Measurements from ENCODE around the gene AOX1.
"Not testable (repeated sequence)": the region's sequence is repeated elsewhere in the genome, so short reads cannot be mapped to it uniquely, and the experiment has no call there.

AOX1 gene

DNA sequence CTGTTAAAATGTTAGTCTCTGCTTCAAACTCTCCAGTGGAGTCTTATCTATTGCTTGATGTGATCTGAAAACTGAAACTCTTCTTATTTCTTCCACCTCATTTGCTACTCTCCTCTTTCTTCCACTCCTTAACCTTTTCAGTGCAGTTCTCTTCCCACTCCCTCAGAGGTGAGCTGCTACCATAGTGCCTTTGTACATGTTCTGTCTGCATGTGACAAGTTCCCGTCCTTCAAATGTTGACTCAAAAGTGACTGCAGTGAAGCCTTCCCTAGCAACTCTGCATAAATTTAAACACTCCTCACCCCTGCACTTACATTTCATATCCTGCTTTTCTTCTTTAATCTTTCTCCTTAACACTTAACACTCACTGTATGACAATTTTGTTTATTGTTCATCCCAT lies 47.7 kb upstream of the AOX1 start (continued):
- TF ChIP-seq, protein P1, sequence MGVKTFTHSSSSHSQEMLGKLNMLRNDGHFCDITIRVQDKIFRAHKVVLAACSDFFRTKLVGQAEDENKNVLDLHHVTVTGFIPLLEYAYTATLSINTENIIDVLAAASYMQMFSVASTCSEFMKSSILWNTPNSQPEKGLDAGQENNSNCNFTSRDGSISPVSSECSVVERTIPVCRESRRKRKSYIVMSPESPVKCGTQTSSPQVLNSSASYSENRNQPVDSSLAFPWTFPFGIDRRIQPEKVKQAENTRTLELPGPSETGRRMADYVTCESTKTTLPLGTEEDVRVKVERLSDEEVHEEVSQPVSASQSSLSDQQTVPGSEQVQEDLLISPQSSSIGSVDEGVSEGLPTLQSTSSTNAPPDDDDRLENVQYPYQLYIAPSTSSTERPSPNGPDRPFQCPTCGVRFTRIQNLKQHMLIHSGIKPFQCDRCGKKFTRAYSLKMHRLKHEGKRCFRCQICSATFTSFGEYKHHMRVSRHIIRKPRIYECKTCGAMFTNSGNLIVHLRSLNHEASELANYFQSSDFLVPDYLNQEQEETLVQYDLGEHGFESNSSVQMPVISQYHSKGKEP (tag by site-specific recombination; IDR thresholded peaks at IDR 0.05) = no peak
- TF ChIP-seq ZNF37A (tag by site-specific recombination; IDR thresholded peaks at IDR 0.05) (no peak), GLIS1 (tag by site-specific recombination; IDR thresholded peaks at IDR 0.05) (no peak), ZNF184 (tag by site-specific recombination; IDR thresholded peaks at IDR 0.05) (no peak), HOXC10 (CRISPR knock-in tag; IDR thresholded peaks at IDR 0.05) (no peak), ZNF214 (tag by site-specific recombination; IDR thresholded peaks at IDR 0.05; ENCODE audit: borderline replicate concordance) (no peak), ZBTB20 (tag by site-specific recombination; IDR thresholded peaks at IDR 0.05) (no peak), MEIS1 (CRISPR knock-in tag; IDR thresholded peaks at IDR 0.05; ENCODE audit: borderline replicate concordance) (no peak), ZNF16 (tag by site-specific recombination; IDR thresholded peaks at IDR 0.05; ENCODE audit: low read depth) (no peak), ZNF341 (tag by site-specific recombination; IDR thresholded peaks at IDR 0.05; ENCODE audit: low read depth) (no peak)
- TF ChIP-seq, protein P2, sequence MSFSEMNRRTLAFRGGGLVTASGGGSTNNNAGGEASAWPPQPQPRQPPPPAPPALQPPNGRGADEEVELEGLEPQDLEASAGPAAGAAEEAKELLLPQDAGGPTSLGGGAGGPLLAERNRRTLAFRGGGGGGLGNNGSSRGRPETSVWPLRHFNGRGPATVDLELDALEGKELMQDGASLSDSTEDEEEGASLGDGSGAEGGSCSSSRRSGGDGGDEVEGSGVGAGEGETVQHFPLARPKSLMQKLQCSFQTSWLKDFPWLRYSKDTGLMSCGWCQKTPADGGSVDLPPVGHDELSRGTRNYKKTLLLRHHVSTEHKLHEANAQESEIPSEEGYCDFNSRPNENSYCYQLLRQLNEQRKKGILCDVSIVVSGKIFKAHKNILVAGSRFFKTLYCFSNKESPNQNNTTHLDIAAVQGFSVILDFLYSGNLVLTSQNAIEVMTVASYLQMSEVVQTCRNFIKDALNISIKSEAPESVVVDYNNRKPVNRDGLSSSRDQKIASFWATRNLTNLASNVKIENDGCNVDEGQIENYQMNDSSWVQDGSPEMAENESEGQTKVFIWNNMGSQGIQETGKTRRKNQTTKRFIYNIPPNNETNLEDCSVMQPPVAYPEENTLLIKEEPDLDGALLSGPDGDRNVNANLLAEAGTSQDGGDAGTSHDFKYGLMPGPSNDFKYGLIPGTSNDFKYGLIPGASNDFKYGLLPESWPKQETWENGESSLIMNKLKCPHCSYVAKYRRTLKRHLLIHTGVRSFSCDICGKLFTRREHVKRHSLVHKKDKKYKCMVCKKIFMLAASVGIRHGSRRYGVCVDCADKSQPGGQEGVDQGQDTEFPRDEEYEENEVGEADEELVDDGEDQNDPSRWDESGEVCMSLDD (tag by site-specific recombination; IDR thresholded peaks at IDR 0.05) = no peak

DNA sequence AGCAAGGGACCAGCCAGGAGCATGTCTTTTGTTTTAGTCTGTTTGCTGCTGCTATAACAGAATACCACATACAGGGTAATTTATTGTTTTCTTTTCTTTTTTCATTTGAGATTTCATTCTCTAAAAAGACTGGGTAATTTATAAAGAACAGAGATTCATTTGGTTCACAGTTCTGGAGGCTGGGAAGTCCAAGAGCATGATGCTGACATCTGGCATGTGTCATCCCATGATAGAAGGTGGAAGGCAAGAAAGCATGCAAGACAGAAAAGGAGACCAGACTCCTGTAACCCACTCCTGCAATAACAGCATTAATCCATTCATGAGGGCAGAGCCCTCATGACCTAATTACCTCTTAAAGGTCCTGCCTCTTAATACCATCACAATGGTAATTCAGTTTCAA lies 45.0 kb upstream of the AOX1 start:
- H3K36me3 ChIP-seq (ENCODE audit: control insufficient read depth in 2 of 2, insufficient read depth in 1 of 2, low read length in 2 of 2) = peaks cover 30 to 79% of the 10 kb centered on the region in 2 experiments
- POLR2A ChIA-PET = no interaction called here
- H3K4me3 ChIP-seq (ENCODE audit: low read depth, low read length) = no peak overlapping the region
- no peaks in the 10 kb centered on the region for H3K9me3 ChIP-seq (ENCODE audit: control insufficient read depth, insufficient read depth, low read depth, low read length)
- no peaks in the 10 kb centered on the region for H3K4me1 ChIP-seq (ENCODE audit: control insufficient read depth, insufficient read depth, low read length)
- CTCF ChIA-PET = no interaction called here
- no peak overlapping the region for H3K27ac ChIP-seq (ENCODE audit: extremely low read depth, low read depth, low read length)
- TF ChIP-seq MZF1 (tag by site-specific recombination; IDR thresholded peaks at IDR 0.05; ENCODE audit: borderline replicate concordance) = no peak
- no peak for TF ChIP-seq ZNF426 (tag by site-specific recombination; IDR thresholded peaks at IDR 0.05)
- TF ChIP-seq ZBTB17 (tag by site-specific recombination; IDR thresholded peaks at IDR 0.05) = no peak
- TF ChIP-seq, protein P3, sequence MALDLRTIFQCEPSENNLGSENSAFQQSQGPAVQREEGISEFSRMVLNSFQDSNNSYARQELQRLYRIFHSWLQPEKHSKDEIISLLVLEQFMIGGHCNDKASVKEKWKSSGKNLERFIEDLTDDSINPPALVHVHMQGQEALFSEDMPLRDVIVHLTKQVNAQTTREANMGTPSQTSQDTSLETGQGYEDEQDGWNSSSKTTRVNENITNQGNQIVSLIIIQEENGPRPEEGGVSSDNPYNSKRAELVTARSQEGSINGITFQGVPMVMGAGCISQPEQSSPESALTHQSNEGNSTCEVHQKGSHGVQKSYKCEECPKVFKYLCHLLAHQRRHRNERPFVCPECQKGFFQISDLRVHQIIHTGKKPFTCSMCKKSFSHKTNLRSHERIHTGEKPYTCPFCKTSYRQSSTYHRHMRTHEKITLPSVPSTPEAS (tag by site-specific recombination; IDR thresholded peaks at IDR 0.05) = no peak
- no peak for TF ChIP-seq ZNF560 (tag by site-specific recombination; IDR thresholded peaks at IDR 0.05; ENCODE audit: borderline replicate concordance)
- no peak for TF ChIP-seq ZNF274 (IDR thresholded peaks at IDR 0.05; ENCODE audit: low read length)
- TF ChIP-seq ZNF274 (tag by site-specific recombination; IDR thresholded peaks at IDR 0.05; ENCODE audit: borderline replicate concordance) = no peak
- no peak for TF ChIP-seq KLF9 (tag by site-specific recombination; IDR thresholded peaks at IDR 0.05; ENCODE audit: low read depth)
- TF ChIP-seq ZNF433 (tag by site-specific recombination; IDR thresholded peaks at IDR 0.05; ENCODE audit: low read depth) = no peak
- TF ChIP-seq KLF1 (tag by site-specific recombination; IDR thresholded peaks at IDR 0.05) = no peak
- TF ChIP-seq ZNF585B (tag by site-specific recombination; IDR thresholded peaks at IDR 0.05) = no peak
- TF ChIP-seq, protein P4, sequence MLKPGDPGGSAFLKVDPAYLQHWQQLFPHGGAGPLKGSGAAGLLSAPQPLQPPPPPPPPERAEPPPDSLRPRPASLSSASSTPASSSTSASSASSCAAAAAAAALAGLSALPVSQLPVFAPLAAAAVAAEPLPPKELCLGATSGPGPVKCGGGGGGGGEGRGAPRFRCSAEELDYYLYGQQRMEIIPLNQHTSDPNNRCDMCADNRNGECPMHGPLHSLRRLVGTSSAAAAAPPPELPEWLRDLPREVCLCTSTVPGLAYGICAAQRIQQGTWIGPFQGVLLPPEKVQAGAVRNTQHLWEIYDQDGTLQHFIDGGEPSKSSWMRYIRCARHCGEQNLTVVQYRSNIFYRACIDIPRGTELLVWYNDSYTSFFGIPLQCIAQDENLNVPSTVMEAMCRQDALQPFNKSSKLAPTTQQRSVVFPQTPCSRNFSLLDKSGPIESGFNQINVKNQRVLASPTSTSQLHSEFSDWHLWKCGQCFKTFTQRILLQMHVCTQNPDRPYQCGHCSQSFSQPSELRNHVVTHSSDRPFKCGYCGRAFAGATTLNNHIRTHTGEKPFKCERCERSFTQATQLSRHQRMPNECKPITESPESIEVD (tag by site-specific recombination; IDR thresholded peaks at IDR 0.05) = no peak
- no peak for TF ChIP-seq ZNF558 (tag by site-specific recombination; IDR thresholded peaks at IDR 0.05)
- no peak for TF ChIP-seq ZNF549 (tag by site-specific recombination; IDR thresholded peaks at IDR 0.05)
- TF ChIP-seq YY2 (tag by site-specific recombination; IDR thresholded peaks at IDR 0.05) = no peak
- no peak for TF ChIP-seq WT1 (tag by site-specific recombination; IDR thresholded peaks at IDR 0.05)
- no peak for TF ChIP-seq ZNF626 (tag by site-specific recombination; IDR thresholded peaks at IDR 0.05)

DNA sequence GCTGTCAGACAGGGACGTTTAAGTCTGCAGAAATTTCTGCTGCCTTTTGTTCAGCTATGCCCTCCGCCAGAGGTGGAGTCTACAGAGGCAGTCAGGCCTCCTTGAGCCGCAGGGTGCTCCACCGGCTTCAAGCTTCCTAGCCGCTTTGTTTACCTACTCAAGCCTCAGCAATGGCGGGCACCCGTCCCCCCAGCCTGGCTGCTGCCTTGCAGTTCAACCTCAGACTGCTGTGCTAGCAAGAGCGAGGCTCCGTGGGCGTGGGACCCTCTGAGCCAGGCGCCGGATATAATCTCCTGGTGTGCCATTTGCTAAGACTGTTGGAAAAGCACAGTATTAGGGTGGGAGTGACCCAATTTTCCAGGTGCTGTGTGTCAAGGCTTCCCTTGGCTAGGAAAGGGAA lies 19.2 kb upstream of the AOX1 start:
- H3K4me3 ChIP-seq (ENCODE audit: low read depth, low read length); CTCF ChIA-PET; H3K4me1 ChIP-seq (ENCODE audit: control insufficient read depth, insufficient read depth, low read length); H3K27ac ChIP-seq (ENCODE audit: extremely low read depth, low read depth, low read length); POLR2A ChIA-PET; H3K9me3 ChIP-seq (ENCODE audit: control insufficient read depth, insufficient read depth, low read depth, low read length): not testable (repeated sequence)
- peaks cover 11 to 14% of the 10 kb centered on the region in 2 experiments; a peak in 2 of 3 replicates for H3K36me3 ChIP-seq (ENCODE audit: control insufficient read depth in 2 of 2, insufficient read depth in 1 of 2, low read length in 2 of 2)
